Breast epithelium (tissue), 3 donors: ENCODE data around the gene SLC17A8.

Experiments used
- POLR2A ChIP-seq: fragments of 450-650 bp; IDR thresholded peaks from one replicate; pipeline ENCODE4 v1.6.1; 2016; ENCODE audit warnings: antibody characterized with exemption, mild to moderate bottlenecking, moderate library complexity
- TF ChIP-seq, protein P1 (sequence below), 3 donors: fragments of 450-650 bp; IDR thresholded peaks; one replicate each; pipeline ENCODE4 v1.5.1; 2016 to 2017; ENCODE audit warnings: antibody characterized with exemption in 3 of 3, mild to moderate bottlenecking in 3 of 3, moderate library complexity in 3 of 3

DNA sequence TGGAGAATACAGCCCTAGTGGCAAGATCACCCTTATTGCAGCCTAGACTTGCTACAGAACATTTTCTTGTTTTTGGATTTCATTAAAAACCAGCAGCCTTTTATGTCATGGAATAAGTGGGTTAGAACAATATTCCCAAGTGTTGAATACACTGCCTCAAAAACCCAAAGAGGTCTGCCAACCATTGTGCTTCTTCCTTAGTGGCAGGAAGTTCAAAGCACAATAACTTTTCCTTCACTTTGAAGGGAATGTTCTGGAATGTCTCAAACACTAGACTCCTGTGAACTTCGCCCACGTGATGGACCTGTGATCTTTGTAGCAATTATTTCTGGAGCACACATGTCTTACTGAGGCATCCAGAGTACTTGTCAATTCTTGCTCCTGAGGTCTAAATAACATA, 8.5 kb downstream of the SLC17A8 start:
- no peak for TF ChIP-seq POLR2A
- TF ChIP-seq, protein P1, sequence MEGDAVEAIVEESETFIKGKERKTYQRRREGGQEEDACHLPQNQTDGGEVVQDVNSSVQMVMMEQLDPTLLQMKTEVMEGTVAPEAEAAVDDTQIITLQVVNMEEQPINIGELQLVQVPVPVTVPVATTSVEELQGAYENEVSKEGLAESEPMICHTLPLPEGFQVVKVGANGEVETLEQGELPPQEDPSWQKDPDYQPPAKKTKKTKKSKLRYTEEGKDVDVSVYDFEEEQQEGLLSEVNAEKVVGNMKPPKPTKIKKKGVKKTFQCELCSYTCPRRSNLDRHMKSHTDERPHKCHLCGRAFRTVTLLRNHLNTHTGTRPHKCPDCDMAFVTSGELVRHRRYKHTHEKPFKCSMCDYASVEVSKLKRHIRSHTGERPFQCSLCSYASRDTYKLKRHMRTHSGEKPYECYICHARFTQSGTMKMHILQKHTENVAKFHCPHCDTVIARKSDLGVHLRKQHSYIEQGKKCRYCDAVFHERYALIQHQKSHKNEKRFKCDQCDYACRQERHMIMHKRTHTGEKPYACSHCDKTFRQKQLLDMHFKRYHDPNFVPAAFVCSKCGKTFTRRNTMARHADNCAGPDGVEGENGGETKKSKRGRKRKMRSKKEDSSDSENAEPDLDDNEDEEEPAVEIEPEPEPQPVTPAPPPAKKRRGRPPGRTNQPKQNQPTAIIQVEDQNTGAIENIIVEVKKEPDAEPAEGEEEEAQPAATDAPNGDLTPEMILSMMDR (IDR thresholded peaks at IDR 0.05): no peak
